CD8-positive, alpha-beta memory T cell (primary cell): ENCODE measurements around the gene FHL1. TPM values are rescaled to one million over a fixed set of nuclear protein-coding genes. Genes with fewer than 3 reads are reported as not detected.

Source experiments
- CTCF ChIA-PET: fragments of 350-600 bp; sonication (Branson Sonifier 250); formaldehyde crosslinking; loops from one replicate; lab custom pipeline; 2021; ENCODE audit warnings: antibody characterized with exemption; lab: Charles Lee
- POLR2A ChIA-PET: fragments of 350-600 bp; sonication (Branson Sonifier 250); formaldehyde crosslinking; loops from one replicate; lab custom pipeline; 2021; ENCODE audit warnings: antibody characterized with exemption; lab: Charles Lee
- DNase-seq, 5 donors: peaks; one replicate each; pipeline versions ENCODE4 v3.0.0 to v3.0.0-alpha.2; 2020 to 2022; ENCODE audit warnings: mixed read lengths in 1 of 5
- H3K27ac ChIP-seq: one replicate; pipeline ENCODE4 v1.7.0; 2013; ENCODE audit warnings: low read depth, mild to moderate bottlenecking, low read length, moderate library complexity
- H3K27me3 ChIP-seq: 2 replicates; pipeline ENCODE4 v1.7.0; 2013; ENCODE audit warnings: low read length, mild to moderate bottlenecking; ENCODE audit not compliant: insufficient read depth, poor library complexity, severe bottlenecking
- H3K36me3 ChIP-seq: 2 replicates; pipeline ENCODE4 v1.7.0; 2013; ENCODE audit warnings: mild to moderate bottlenecking, low read length, moderate library complexity; ENCODE audit not compliant: insufficient read depth
- H3K4me1 ChIP-seq: 2 replicates; pipeline ENCODE4 v1.7.0; 2013; ENCODE audit warnings: mild to moderate bottlenecking, low read length, moderate library complexity; ENCODE audit not compliant: insufficient read depth
- H3K4me3 ChIP-seq: 2 replicates; pipeline ENCODE4 v1.7.0; 2013; ENCODE audit warnings: mild to moderate bottlenecking, low read length
- H3K9me3 ChIP-seq: 2 replicates; pipeline ENCODE4 v1.7.0; 2013; ENCODE audit warnings: mild to moderate bottlenecking, low read length
- H3K27ac Mint-ChIP-seq, 8 donors: one replicate each; pipeline ENCODE4 v1.8.0; 2020 to 2021; ENCODE audit warnings: mixed read lengths in 8 of 8, mild to moderate bottlenecking in 6 of 8, inconsistent platforms in 3 of 8, moderate library complexity in 3 of 8
- H3K27me3 Mint-ChIP-seq, 2 donors: one replicate each; pipeline ENCODE4 v1.8.0; 2020 to 2021; ENCODE audit warnings: mixed read lengths in 2 of 2, mild to moderate bottlenecking in 1 of 2, moderate library complexity in 1 of 2
- H3K36me3 Mint-ChIP-seq, 3 donors: one replicate each; pipeline ENCODE4 v1.8.0; 2020 to 2021; ENCODE audit warnings: mixed read lengths in 3 of 3, inconsistent platforms in 1 of 3, mild to moderate bottlenecking in 1 of 3
- H3K4me1 Mint-ChIP-seq, 3 donors: one replicate each; pipeline ENCODE4 v1.8.0; 2020 to 2021; ENCODE audit warnings: mixed read lengths in 3 of 3, inconsistent platforms in 1 of 3, mild to moderate bottlenecking in 1 of 3
- H3K4me3 Mint-ChIP-seq, 7 donors: one replicate each; pipeline ENCODE4 v1.8.0; 2020 to 2021; ENCODE audit warnings: mixed read lengths in 7 of 7, mild to moderate bottlenecking in 6 of 7, moderate library complexity in 4 of 7, inconsistent platforms in 2 of 7
- H3K9me3 Mint-ChIP-seq, 5 donors: one replicate each; pipeline ENCODE4 v1.8.0; 2020 to 2022; ENCODE audit warnings: mixed read lengths in 5 of 5, mild to moderate bottlenecking in 3 of 5, moderate library complexity in 2 of 5, inconsistent platforms in 1 of 5
- polyA plus RNA-seq: library from polyadenylated mRNA; unstranded; fragments of 300-500 nt; fragmentation: Illumina TruSeq; gene quantifications from one replicate; pipeline ENCODE4 v1.2.3, GENCODE V29; 2021
- total RNA-seq, 2 experiments: library from RNA; stranded (reverse); gene quantifications; one replicate each; pipeline ENCODE4 v1.2.3, GENCODE V29; 2021

The FHL1 gene
- total and polyA plus RNA-seq, 3 experiments from 2014 or later, result 7.5 to 18.5 (median 8.1) TPM

DNA sequence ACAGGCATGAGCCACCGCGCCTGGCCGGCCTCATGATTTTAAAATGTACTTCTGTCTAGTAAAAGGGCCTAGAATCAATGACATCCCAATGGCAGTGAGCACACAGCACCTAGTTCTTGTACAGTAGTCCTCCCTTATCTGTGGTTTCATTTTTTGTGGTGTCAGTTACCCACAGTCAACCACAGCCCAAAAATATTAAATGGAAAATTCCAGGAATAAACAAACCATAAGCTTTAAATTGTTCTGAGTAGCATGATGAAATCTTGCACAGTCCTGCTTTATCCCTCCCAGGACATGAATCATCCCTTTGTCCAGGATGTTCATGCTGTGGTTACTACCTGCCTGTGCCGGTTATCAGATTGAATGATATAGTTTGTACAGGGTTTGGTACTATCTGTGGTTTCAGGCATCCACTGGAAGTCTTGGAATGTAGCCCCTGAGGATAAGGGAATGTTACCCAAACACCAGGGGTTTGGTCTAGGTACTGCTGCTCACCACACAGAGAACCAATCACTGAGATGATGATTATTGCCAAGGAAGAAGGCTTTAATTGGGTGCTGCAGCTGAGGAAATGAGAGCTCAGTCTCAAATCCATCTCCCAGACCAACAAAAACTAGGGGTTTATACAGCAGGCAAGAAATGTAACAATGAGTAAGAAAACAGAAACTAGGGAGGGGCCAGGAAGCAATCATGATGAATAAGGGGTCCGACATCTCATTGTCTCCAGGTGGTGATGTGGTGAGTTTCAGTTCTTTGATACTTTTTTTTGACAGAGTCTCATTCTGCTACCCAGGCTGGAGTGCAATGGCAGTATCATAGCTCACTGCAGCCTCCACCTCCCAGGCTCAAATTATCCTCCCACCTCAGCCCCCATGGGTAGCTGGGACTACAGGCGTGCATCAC lies 16.2 kb upstream of the FHL1 start:
- peaks cover 3 to 4% of the 10 kb centered on the region in 2 donors for H3K27me3 Mint-ChIP-seq
- Histone ChIP-seq H3K27me3 (no peaks in the 10 kb centered on the region), H3K4me3 (no peak overlapping the region), H3K36me3 (no peaks in the 10 kb centered on the region), H3K4me1 (no peaks in the 10 kb centered on the region), H3K27ac (no peak overlapping the region), H3K9me3 (no peaks in the 10 kb centered on the region)
- ChIA-PET POLR2A (no interaction called here), CTCF (no interaction called here)
- no peaks in the 10 kb centered on the region for H3K9me3 Mint-ChIP-seq
- H3K36me3 Mint-ChIP-seq, result no peaks in the 10 kb centered on the region
- H3K4me3 Mint-ChIP-seq, result no peak overlapping the region
- no peak overlapping the region for H3K27ac Mint-ChIP-seq
- H3K4me1 Mint-ChIP-seq, result no peaks in the 10 kb centered on the region
- no peak for DNase-seq

DNA sequence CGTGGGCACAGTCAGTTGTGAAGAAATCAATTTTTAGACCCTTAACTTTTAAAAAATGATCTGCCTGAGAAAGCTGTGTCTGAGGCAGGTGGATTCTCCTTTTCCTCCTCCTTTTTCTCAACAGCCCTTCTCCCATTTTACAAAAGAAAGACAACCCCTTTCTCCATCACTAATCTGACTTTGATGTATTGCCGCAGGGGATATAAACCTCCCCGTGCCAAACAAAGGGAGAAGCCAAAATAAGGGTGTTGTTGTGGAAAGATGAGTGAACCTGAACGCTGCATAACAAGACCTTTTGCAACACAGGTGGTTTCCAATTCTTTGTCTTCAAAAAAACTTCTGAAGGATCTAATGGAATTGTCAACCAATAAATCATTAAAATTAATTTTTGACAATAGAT lies 8.4 kb upstream of the FHL1 start:
- Histone ChIP-seq H3K27me3 (no peaks in the 10 kb centered on the region), H3K36me3 (no peaks in the 10 kb centered on the region), H3K4me1 (peaks cover 1% of the 10 kb centered on the region), H3K9me3 (no peaks in the 10 kb centered on the region), H3K27ac (no peak overlapping the region), H3K4me3 (no peak overlapping the region)
- no peak overlapping the region for H3K4me3 Mint-ChIP-seq
- no peaks in the 10 kb centered on the region for H3K36me3 Mint-ChIP-seq
- ChIA-PET POLR2A (no interaction called here), CTCF (no interaction called here)
- H3K4me1 Mint-ChIP-seq, result peaks cover 6 to 12% (median 6%) of the 10 kb centered on the region in 3 donors
- no peak for DNase-seq
- no peak overlapping the region for H3K27ac Mint-ChIP-seq
- H3K27me3 Mint-ChIP-seq, result peaks cover 0 to 9% of the 10 kb centered on the region in 2 donors
- H3K9me3 Mint-ChIP-seq, result no peaks in the 10 kb centered on the region

DNA sequence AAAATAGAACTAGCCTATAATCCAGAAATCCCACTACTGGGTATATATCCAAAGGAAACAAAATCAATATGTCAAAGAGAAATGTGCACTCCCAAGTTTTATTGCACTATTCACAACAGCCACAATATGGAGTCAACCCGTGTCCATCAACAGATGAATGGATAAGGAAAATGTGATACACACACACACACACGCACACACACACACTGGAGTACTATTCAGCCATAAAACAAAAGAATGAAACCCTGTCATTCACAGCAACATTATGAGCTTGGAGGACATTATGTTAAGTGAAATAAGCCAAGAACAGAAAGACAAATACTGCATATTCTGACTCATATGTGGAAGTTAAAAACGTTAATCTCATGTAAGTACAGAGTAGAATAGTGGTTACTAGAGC lies 5.8 kb upstream of the FHL1 start:
- Mint-ChIP-seq H3K36me3 (no peaks in the 10 kb centered on the region), H3K27ac (peak overlapping the region in 1 of 8 donors; percentile 6), H3K9me3 (no peaks in the 10 kb centered on the region), H3K27me3 (peaks cover 0 to 11% of the 10 kb centered on the region in 2 donors), H3K4me1 (peaks cover 13 to 32% (median 25%) of the 10 kb centered on the region in 3 donors), H3K4me3 (no peak overlapping the region)
- Histone ChIP-seq H3K4me3 (no peak overlapping the region), H3K27me3 (no peaks in the 10 kb centered on the region), H3K36me3 (no peaks in the 10 kb centered on the region), H3K4me1 (peaks cover 19% of the 10 kb centered on the region), H3K27ac (no peak overlapping the region), H3K9me3 (no peaks in the 10 kb centered on the region)
- POLR2A ChIA-PET, result no interaction called here
- CTCF ChIA-PET, result no interaction called here
- DNase-seq, result no peak

DNA sequence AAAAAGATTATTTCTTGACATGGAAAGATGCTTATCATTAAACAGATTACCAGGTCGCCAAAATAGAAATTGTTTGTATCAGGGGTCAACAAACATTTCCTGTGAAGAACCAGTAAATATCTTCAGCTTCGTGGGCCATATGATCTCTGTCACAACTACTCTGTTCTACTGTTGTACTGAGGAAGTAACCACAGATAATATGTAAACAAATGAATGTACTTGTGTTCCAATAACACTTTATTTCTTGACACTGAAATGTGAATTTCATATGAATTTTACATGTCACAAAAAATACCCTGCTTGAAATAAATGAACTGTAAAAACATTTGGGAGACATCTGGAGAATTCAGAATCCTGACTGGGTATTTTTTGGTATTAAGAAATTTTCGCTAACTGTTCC lies 4.7 kb upstream of the FHL1 start:
- Histone ChIP-seq H3K27me3 (no peaks in the 10 kb centered on the region), H3K36me3 (no peaks in the 10 kb centered on the region), H3K9me3 (no peaks in the 10 kb centered on the region), H3K27ac (no peak overlapping the region), H3K4me3 (no peak overlapping the region), H3K4me1 (peaks cover 21% of the 10 kb centered on the region)
- Mint-ChIP-seq H3K27me3 (peaks cover 0 to 11% of the 10 kb centered on the region in 2 donors), H3K36me3 (peaks cover 0 to 1% (median 0%) of the 10 kb centered on the region in 3 donors), H3K4me1 (peaks cover 14 to 34% (median 26%) of the 10 kb centered on the region in 3 donors), H3K27ac (no peak overlapping the region), H3K9me3 (no peaks in the 10 kb centered on the region), H3K4me3 (peak overlapping the region in 2 of 7 donors; percentile 27 to 38)
- ChIA-PET CTCF (no interaction called here), POLR2A (no interaction called here)
- no peak for DNase-seq

DNA sequence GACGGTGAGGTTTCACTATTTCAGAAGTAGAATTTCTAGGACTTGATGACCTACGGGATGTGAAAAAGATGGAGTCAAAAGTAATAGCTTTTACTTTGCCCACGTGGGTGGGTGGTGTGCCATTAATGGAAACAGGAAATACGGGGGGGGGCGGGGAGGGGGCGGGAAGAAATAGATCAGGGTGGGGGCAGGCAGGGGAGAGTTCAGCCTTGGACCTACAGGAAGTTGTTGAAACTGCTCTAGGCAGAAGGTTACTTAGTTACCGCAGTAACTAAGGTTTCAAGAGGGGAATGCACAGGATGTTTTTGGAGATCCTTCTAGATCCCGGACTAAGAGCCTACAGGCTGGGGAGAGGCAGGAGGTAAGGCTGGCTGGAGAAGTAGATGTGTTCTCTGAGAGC lies 3.6 kb upstream of the FHL1 start:
- no peak overlapping the region for H3K4me3 ChIP-seq
- H3K36me3 ChIP-seq, result no peaks in the 10 kb centered on the region
- H3K4me3 Mint-ChIP-seq, result peak overlapping the region; percentile 69 to 85 (median 76)
- DNase-seq, result peak in 2 of 5 donors; percentile 5 to 44
- peaks cover 0 to 1% (median 0%) of the 10 kb centered on the region in 3 donors for H3K36me3 Mint-ChIP-seq
- peaks cover 17 to 38% (median 30%) of the 10 kb centered on the region in 3 donors for H3K4me1 Mint-ChIP-seq
- ChIA-PET CTCF (no interaction called here), POLR2A (no interaction called here)
- no peaks in the 10 kb centered on the region for H3K9me3 Mint-ChIP-seq
- H3K9me3 ChIP-seq, result no peaks in the 10 kb centered on the region
- no peaks in the 10 kb centered on the region for H3K27me3 ChIP-seq
- H3K27ac ChIP-seq, result no peak overlapping the region
- H3K27ac Mint-ChIP-seq, result peak overlapping the region; percentile 43 to 87 (median 72)
- H3K4me1 ChIP-seq, result peaks cover 21% of the 10 kb centered on the region
- H3K27me3 Mint-ChIP-seq, result peaks cover 0 to 14% of the 10 kb centered on the region in 2 donors

DNA sequence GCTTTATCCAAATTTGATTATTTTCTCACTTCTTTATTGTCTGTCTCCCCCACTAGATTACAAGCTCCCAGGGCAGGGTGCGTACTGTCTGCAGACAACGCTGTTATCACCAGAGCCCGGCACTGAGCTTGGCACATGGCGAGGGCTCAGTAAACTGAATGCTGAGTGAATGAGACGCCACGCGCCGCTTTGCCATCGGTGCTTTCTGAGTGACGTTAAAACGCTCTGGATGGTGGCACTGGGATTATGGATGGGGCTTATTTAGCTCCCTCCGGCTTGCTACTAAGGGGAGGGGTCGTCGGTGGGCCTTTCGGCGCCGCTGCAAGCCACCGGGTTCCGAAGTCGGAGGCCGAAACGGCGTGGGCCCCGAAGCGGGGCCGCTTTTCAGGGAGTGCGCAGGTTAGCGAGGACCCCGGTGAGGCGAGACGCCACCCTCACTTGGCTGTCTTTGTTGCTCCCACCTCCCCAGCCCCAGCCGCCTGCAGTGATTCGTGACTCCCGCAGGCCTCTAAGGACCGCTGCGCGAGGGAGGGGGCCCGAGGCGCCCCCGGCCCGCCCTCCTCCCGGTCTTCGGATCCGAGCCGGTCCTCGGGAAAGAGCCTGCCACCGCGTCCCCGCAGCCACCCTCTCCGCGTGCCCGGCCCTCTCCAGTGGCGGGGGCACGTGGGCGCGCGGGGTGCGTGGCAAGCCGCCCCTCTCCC lies 569 bp upstream of the FHL1 start:
- peaks cover 21 to 40% (median 30%) of the 10 kb centered on the region in 3 donors for H3K4me1 Mint-ChIP-seq
- peak in 2 of 5 donors; percentile 6 to 49 for DNase-seq
- Histone ChIP-seq H3K27me3 (no peaks in the 10 kb centered on the region), H3K4me1 (peaks cover 21% of the 10 kb centered on the region), H3K9me3 (no peaks in the 10 kb centered on the region), H3K27ac (no peak overlapping the region), H3K4me3 (peak overlapping the region; percentile 56), H3K36me3 (no peaks in the 10 kb centered on the region)
- peaks cover 0 to 8% of the 10 kb centered on the region in 2 donors for H3K27me3 Mint-ChIP-seq
- peaks cover 0 to 1% (median 0%) of the 10 kb centered on the region in 3 donors for H3K36me3 Mint-ChIP-seq
- peak overlapping the region; percentile 56 to 93 (median 78) for H3K27ac Mint-ChIP-seq
- POLR2A ChIA-PET, result interaction anchor here (0.7 kb wide), 1 partner anchor 163 kb away, joined by 3 read pairs; no protein-coding TSS in a partner anchor
- CTCF ChIA-PET, result interaction anchor here (1.2 kb wide), 1 partner anchor 16 kb away, joined by 5 read pairs; no protein-coding TSS in a partner anchor
- H3K4me3 Mint-ChIP-seq, result peak overlapping the region; percentile 83 to 95 (median 87)
- H3K9me3 Mint-ChIP-seq, result no peaks in the 10 kb centered on the region

DNA sequence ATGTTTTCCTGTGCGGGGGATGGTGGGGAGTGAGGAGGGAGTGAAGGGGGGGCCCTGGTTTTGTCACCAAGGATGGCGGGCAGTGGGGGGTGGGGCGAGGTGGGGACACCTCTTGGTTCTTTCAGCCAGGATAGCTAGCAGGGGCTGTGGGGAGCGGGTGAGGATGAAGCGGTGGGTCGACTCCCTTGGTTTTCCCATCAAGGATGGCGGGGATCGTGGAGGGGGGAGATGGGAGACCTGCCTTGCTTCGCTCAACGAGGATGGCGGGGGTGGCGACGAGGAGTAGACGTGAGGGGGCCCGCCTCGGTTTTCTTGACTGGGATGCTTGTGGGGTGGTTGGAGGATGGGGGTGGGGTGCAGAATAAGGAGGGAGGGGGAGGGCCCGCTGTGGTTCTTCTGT lies 643 bp downstream of the FHL1 start:
- H3K27ac Mint-ChIP-seq, result peak overlapping the region in 2 of 8 donors; percentile 38 to 45
- peaks cover 21 to 35% (median 30%) of the 10 kb centered on the region in 3 donors for H3K4me1 Mint-ChIP-seq
- Histone ChIP-seq H3K4me3 (no peak overlapping the region), H3K27ac (no peak overlapping the region), H3K36me3 (no peaks in the 10 kb centered on the region), H3K9me3 (no peaks in the 10 kb centered on the region), H3K27me3 (no peaks in the 10 kb centered on the region), H3K4me1 (peaks cover 21% of the 10 kb centered on the region)
- DNase-seq, result peak in 1 of 5 donors; percentile 36
- POLR2A ChIA-PET, result no interaction called here
- peaks cover 0 to 1% (median 0%) of the 10 kb centered on the region in 3 donors for H3K36me3 Mint-ChIP-seq
- peaks cover 0 to 8% of the 10 kb centered on the region in 2 donors for H3K27me3 Mint-ChIP-seq
- CTCF ChIA-PET, result no interaction called here
- no peaks in the 10 kb centered on the region for H3K9me3 Mint-ChIP-seq
- H3K4me3 Mint-ChIP-seq, result peak overlapping the region; percentile 63 to 83 (median 70)
